OCI-LY3 (cell line): Measurements from ENCODE around the gene DNTTIP2.
"Not testable (repeated sequence)": the region's sequence is repeated elsewhere in the genome, so short reads cannot be mapped to it uniquely, and the experiment has no call there.

Source experiments
- H2AFZ ChIP-seq: fragments of 200-600, 300-600 bp; shearing (Covaris generic); 2 replicates; pipeline ENCODE4 v1.6.0; 2014; ENCODE audit warnings: antibody characterized with exemption, low read depth, low read length
- H3K27ac ChIP-seq: fragments of 200-600, 300-600 bp; sonication (generic); 2 replicates; pipeline ENCODE4 v1.5.1; 2014; ENCODE audit warnings: mild to moderate bottlenecking, low read length, moderate library complexity, mixed read lengths
- H3K27me3 ChIP-seq: fragments of 200-600, 300-600 bp; sonication (generic); 2 replicates; pipeline ENCODE4 v1.6.1; 2014; ENCODE audit warnings: low read depth, low read length, mixed read lengths
- H3K36me3 ChIP-seq: fragments of 200-600, 300-600 bp; sonication (generic); replicated peaks from 2 replicates; pipeline ENCODE3; 2014; ENCODE audit warnings: low read depth, low read length, mixed read lengths
- H3K4me1 ChIP-seq: fragments of 300-600, 200-600 bp; sonication (generic); 2 replicates; pipeline ENCODE4 v1.6.1; 2014; ENCODE audit warnings: low read length, mixed read lengths
- H3K4me2 ChIP-seq: fragments of 200-600, 300-600 bp; sonication (generic); 2 replicates; pipeline ENCODE4 v1.6.1; 2014; ENCODE audit warnings: low read length, mixed read lengths
- H3K4me3 ChIP-seq: fragments of 300-600, 200-600 bp; sonication (generic); 2 replicates; pipeline ENCODE4 v1.5.1; 2014; ENCODE audit warnings: antibody characterized with exemption, mild to moderate bottlenecking, low read length, moderate library complexity
- H3K79me2 ChIP-seq: fragments of 300-600, 200-600 bp; shearing (Covaris generic); 2 replicates; pipeline ENCODE4 v1.6.1; 2014; ENCODE audit warnings: mild to moderate bottlenecking, low read length, mixed read lengths
- H3K9ac ChIP-seq: fragments of 300-600, 200-600 bp; shearing (Covaris generic); 2 replicates; pipeline ENCODE4 v1.6.0; 2014; ENCODE audit warnings: mild to moderate bottlenecking, low read length, moderate library complexity
- H3K9me3 ChIP-seq: fragments of 200-600, 300-600 bp; shearing (Covaris generic); 2 replicates; pipeline ENCODE4 v1.6.1; 2014; ENCODE audit warnings: low read length, mixed read lengths; ENCODE audit not compliant: insufficient read depth
- H4K20me1 ChIP-seq: fragments of 200-600, 300-600 bp; sonication (generic); 2 replicates; pipeline ENCODE4 v1.6.1; 2016; ENCODE audit warnings: low read length, mixed read lengths; ENCODE audit not compliant: insufficient read depth
- EZH2phosphoT487 ChIP-seq: fragments of 200-600 bp; shearing (Covaris generic); IDR thresholded peaks from 2 replicates; pipeline ENCODE4 v1.6.1; 2018; ENCODE audit warnings: antibody characterized with exemption, mixed run types, low read depth
- TF ChIP-seq, protein P1 (sequence below): fragments of 200-600, 300-600 bp; sonication (generic); IDR thresholded peaks from 2 replicates; pipeline ENCODE4 v1.5.1; 2014; ENCODE audit warnings: antibody characterized with exemption, low read length, low read depth

DNTTIP2 gene

DNA sequence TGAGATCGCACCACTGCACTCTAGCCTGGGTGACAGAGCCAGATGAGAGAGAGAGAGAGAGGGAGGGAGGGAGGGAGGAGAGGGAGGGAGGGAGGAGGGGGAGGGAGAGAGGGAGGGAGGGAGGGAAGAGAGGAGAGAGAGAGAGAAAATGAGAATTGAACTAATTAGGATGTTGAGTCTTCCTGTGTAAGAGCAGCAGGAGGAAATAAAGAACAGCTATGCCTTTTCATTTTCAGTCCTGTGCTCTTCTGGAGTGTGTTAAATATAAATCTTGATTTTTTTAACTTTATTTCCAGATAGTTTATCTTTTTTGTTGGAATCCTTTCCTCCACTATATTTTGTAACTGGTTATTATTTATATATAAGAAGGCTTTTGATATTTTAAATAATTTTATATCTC is 27.1 kb downstream of the DNTTIP2 start:
- no peaks in the 10 kb centered on the region for H3K9me3 ChIP-seq
- no peak overlapping the region for H2AFZ ChIP-seq
- TF ChIP-seq, protein P1, sequence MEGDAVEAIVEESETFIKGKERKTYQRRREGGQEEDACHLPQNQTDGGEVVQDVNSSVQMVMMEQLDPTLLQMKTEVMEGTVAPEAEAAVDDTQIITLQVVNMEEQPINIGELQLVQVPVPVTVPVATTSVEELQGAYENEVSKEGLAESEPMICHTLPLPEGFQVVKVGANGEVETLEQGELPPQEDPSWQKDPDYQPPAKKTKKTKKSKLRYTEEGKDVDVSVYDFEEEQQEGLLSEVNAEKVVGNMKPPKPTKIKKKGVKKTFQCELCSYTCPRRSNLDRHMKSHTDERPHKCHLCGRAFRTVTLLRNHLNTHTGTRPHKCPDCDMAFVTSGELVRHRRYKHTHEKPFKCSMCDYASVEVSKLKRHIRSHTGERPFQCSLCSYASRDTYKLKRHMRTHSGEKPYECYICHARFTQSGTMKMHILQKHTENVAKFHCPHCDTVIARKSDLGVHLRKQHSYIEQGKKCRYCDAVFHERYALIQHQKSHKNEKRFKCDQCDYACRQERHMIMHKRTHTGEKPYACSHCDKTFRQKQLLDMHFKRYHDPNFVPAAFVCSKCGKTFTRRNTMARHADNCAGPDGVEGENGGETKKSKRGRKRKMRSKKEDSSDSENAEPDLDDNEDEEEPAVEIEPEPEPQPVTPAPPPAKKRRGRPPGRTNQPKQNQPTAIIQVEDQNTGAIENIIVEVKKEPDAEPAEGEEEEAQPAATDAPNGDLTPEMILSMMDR, result no peak
- no peak for TF ChIP-seq EZH2phosphoT487
- H3K4me2 ChIP-seq, result no peak overlapping the region
- no peaks in the 10 kb centered on the region for H4K20me1 ChIP-seq
- H3K27ac ChIP-seq, result no peak overlapping the region
- H3K79me2 ChIP-seq, result no peaks in the 10 kb centered on the region
- H3K4me3 ChIP-seq, result no peak overlapping the region
- H3K36me3 ChIP-seq, result no peaks in the 10 kb centered on the region
- no peak overlapping the region for H3K9ac ChIP-seq
- H3K4me1 ChIP-seq, result peaks cover 6% of the 10 kb centered on the region
- no peaks in the 10 kb centered on the region for H3K27me3 ChIP-seq

DNA sequence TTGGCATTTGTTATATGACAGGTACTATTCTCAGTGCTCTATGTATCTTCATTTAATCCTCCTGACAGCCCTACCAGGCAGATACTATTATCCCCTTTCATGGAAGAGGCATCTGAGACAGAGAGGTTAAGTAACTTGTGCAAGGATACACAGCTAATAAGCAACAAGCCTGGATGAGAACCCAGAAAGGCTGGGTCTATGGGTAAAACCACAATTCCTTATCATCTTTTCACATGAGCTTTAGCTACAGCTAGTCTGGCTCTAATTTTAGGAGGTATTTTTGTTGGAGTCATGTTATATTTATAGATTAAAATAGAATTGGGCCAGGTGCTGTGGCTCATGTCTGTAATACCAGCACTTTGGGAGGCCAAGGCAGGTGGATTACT is 27.7 kb downstream of the DNTTIP2 start:
- H3K27ac ChIP-seq, result no peak overlapping the region
- no peaks in the 10 kb centered on the region for H3K36me3 ChIP-seq
- H3K27me3 ChIP-seq, result no peaks in the 10 kb centered on the region
- H3K4me2 ChIP-seq, result no peak overlapping the region
- no peak overlapping the region for H2AFZ ChIP-seq
- H4K20me1 ChIP-seq, result no peaks in the 10 kb centered on the region
- TF ChIP-seq, protein P1, result no peak
- no peak for TF ChIP-seq EZH2phosphoT487
- no peaks in the 10 kb centered on the region for H3K9me3 ChIP-seq
- peaks cover 6% of the 10 kb centered on the region for H3K4me1 ChIP-seq
- no peak overlapping the region for H3K9ac ChIP-seq
- H3K79me2 ChIP-seq, result no peaks in the 10 kb centered on the region
- H3K4me3 ChIP-seq, result no peak overlapping the region

DNA sequence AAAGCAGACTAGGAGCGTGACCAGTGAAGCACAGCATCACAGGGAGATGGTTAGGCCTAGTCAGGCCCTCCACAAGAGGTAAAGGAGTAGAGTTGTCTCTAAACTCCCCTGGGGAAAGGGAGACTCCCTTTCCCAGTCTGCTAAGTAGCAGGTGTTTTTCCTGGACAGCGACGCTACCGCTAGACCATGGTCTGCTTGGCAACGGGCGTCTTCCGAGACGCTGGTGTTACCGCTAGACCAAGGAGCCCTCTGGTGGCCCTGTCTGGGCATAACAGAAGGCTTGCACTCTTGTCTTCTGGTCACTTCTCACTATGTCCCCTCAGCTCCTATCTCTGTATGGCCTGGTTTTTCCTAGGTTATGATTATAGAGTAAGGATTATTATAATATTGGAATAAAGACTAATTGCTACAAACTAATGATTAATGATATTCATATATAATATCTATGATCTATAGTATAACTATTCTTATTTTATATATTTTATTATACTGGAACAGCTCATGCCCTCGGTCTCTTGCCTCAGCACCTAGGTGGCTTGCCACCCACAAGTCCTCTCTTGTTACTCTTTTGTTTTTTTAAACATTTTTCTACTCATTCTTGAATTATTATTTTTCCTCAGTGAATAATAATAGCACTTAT is 28.2 kb downstream of the DNTTIP2 start:
- not testable (repeated sequence) for H3K27ac ChIP-seq, H3K79me2 ChIP-seq, H3K27me3 ChIP-seq, H2AFZ ChIP-seq, H3K36me3 ChIP-seq, H3K4me1 ChIP-seq, H4K20me1 ChIP-seq, H3K9ac ChIP-seq, H3K9me3 ChIP-seq
- H3K4me2 ChIP-seq, result peak overlapping the region; percentile 78
- peak overlapping the region; percentile 69 for H3K4me3 ChIP-seq
- TF ChIP-seq, protein P1, result peak; percentile 30

DNA sequence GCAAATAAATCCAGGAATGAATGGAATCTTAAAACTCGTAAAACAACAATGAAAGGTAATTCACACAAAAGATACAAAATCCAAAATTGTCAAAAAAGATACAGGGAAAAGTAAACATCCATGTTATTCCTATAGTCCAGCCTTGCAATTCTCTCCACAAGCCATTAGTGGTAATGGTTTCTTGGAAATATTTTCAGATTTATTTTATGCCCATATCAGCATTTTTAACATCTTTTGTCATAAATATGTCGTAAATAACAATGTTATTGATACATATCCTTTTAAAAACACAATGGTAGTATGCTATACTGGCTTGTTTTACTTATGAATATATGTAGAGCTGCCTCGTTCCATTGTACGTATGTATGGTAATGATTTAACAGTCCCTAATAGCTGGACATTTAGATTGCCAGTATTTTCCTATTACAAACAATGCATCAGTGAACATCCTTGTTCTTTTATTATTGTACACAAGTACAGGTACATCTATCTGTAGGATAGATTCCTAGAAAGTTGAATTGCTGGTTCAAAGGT is 30.6 kb downstream of the DNTTIP2 start:
- Histone ChIP-seq H3K4me2 (peak overlapping the region; percentile 68), H3K9ac (peak overlapping the region; percentile 89), H3K9me3 (no peaks in the 10 kb centered on the region), H3K27ac (peak overlapping the region; percentile 75; the same call in 1 of the 2 replicates), H3K79me2 (no peaks in the 10 kb centered on the region), H4K20me1 (no peaks in the 10 kb centered on the region), H3K27me3 (no peaks in the 10 kb centered on the region), H2AFZ (peak overlapping the region; percentile 92), H3K4me3 (peak overlapping the region; percentile 95), H3K4me1 (peaks cover 13% of the 10 kb centered on the region), H3K36me3 (no peaks in the 10 kb centered on the region)
- TF ChIP-seq EZH2phosphoT487, result no peak
- TF ChIP-seq, protein P1, result no peak
